CD4-positive, alpha-beta T cell treated with Interleukin-1 beta for 1 hour (primary cell): ENCODE measurements around the gene LSM6.

Experiments used
- DNase-seq, 2 donors: peaks; one replicate each; pipeline ENCODE4 v3.0.0-alpha.2; 2020 to 2022

Gene LSM6

GRCh38 chr4:146186596-146186995 is 11.1 kb downstream of the LSM6 start:
- DNase-seq = no peak

GRCh38 chr4:146190456-146190855 is 14.9 kb downstream of the LSM6 start:
- no peak for DNase-seq

DNA sequence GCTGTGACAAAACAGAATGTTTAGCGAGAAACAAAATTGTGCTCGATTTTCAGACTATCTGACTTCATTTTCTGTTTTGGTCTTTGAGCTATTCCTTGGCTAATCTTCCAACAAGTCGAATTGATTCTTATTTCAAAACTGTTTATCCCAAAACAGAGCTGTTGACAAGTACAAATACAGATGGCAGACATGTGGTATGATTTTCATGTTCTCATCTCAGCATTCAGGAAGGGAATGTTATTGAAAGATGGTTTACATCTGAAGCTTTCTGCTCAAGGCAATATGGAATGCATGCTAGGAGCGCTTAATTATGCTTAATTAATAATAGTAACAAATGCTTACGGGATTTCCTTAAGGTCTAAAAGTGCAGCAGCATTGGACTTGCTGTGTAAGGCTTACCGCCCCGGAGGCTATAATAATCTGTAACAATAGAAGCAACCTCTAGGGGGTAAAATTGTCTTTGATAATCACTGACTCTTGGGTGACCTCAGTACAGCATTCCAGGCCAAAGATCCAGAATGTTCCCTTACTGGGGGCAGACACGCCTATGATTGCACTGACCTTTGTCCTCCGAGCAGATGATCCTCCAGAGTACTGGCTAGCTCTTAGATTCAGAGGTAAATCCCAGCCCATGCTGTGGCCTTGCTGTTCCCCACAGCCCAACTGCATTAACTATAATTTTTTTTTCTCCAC is 16.4 kb downstream of the LSM6 start:
- DNase-seq = no peak

DNA sequence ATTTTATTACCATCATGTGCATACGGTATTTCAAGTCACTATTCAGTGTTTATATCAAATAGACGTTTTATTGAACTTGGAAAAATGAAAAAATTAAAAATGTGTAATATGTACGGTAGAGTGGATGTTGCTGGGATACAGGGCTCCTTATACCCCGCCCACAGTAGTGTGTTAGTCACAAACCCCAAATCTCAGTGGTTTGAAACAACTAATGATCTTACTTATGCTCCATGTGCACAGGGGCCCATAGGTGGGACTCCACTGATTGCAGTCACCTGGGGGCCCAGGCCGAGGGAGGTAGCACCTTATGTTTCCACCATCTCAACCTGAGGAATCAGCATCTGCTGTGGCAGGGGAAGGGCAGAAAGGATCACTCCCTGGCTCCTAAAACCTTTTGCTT is 18.1 kb downstream of the LSM6 start:
- DNase-seq = no peak

- DNase-seq = no peak
Measured at GRCh38 chr4:146194212-146194611, 18.7 kb downstream of the LSM6 start.

GRCh38 chr4:146202665-146203064 is 27.1 kb downstream of the LSM6 start:
- no peak for DNase-seq

DNA sequence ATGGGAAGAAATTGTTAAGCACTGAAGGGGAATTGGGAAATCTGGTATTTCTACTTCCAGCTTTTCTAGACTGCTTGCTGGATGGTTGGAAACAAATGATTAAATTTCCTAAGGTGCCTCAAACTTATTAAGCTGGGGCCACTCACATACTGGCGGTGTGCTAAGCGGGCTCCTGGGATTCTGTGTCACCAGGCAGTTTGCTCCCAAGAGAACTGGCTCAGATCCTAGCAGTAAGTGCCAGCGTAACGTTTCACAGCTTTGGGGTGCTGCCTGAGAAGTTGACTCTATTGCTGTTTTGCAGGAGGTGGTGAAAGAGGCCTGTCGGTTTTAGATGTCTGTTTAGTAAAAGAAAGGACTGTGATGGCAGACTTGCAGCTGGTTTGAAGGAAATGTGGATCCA is 31.9 kb downstream of the LSM6 start:
- no peak for DNase-seq

DNA sequence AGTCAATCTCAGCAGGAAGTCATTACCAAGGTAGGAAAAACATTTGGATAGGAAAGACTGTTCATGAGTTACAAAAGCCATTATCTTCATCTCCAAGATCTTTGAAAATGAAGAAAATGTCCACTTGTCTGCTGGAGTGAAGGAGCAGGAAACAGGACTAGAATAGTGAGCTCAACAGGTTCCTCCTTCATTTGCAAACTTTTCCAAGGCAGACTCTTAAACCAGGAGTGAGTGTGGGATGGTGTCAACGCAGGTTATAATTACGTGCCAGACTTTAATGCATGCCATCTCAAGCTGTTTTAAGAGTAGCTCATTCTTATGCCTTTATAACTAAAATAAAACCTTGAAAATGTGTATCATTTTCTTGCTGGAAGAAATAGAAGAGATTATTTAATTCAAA is 35.4 kb downstream of the LSM6 start:
- no peak for DNase-seq

GRCh38 chr4:146211440-146211839 is 35.9 kb downstream of the LSM6 start:
- DNase-seq = no peak

DNA sequence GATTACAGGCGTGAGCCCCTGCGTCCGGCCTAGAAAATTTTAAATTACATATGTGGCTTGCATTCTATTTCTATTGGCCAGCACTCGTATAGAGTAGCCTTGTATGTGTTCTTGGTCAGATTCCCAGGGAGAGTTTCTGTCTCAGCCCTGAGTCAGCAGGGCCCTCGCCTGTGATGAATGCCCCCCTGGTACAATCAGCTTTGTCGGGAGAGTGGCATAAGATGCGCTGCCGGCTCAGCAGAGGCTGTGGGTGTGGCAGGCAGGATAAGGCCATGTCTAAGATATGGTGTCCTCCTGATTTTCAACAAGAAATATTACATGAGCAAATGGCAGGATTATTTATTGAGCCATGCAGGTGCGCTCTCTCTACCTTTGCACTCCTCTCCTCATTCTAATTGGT is 37.3 kb downstream of the LSM6 start:
- DNase-seq = no peak

- no peak for DNase-seq
Measured at GRCh38 chr4:146214238-146214637, 38.7 kb downstream of the LSM6 start, which contains the start of gene REELD1. Gene REELD1, plus strand, starts transcription at chr4:146214538. Its CDS starts 2,415 bp downstream, at chr4:146216953.

- no peak for DNase-seq
Measured at GRCh38 chr4:146222313-146222712, 46.8 kb downstream of the LSM6 start.

DNA sequence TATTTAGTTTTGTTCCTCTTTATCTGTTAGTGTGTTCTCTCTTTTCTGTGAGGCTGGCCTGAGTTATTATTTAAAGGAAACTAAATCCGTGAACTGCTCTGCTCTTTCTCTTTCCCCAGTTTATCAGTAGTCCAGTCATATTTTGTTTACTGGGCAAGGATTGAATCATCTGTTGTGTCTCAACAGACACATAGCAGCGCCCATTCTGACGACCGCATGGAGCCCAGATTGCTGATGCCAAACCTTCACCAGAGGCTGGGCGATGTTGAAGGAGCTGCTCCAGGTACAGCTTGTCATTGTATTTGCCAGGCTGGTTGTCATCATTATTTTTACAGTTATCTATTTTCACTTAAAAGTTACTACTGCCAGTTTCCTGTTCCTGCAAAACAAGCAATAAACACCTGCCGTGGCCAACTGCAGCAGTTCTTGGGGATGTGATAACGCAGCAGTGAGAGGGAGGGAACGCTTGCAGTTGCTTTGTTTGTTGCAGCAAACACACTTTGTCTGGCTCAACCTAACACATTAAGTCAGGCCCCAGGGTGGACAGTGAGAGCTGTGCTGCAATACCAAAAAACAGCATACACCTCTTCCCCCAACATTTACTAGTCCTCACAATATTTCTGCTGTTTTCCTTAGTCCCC is 48.9 kb downstream of the LSM6 start:
- no peak for DNase-seq

GRCh38 chr4:146229406-146229805 is 53.9 kb downstream of the LSM6 start:
- DNase-seq = no peak

DNA sequence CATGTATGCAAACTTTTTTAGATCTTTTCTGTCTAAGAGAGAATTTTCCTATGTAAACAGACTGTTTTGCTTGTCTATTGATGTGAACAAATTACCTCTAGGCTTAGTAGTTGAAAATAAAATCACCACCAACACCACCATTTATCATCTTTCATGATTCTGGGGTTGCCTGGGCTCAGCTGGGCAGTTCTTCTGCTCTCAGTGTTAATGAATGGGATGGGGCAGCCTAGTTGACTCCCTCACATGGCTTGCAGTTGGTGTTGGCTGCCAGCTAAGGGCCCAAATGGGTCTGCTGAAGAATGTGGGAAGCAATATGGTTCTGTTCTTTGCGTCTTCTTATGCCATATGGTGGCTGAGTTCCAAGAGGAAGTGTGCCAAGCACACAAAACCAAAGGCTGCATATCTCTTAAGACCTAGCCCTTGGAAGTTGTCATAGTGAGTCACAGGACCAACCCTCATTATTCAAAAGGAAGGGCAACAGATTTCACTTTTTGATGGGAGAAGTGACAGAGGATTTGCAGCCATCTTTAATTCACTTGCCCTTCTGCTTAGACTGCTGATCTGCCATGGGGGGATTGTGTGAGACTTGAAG is 56.7 kb downstream of the LSM6 start:
- DNase-seq = no peak

DNA sequence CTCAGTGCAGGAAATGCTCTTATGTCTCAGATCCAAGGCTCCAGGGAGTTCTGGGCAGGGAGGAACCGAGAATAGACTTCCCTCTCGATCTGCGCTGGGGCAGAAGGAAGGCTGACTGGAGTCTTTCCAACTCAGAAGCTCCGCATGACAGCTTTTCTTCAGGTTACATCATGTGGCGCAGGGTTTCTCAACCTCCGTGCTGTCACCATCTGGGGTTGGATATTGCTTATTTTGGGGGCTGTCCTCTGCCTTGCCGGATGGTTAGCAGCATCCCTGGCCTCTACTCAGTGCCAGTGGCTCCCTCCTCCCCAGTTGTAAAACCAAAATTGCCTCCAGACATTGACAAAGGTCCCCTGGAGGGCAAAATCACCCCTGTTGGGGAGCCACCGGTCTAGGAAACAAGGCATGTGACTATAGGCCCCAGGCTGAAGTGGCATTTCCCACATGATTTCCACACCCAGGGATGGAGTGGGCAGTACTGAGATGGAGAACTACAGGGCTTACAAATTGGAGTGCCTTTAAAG is 60.2 kb downstream of the LSM6 start:
- DNase-seq = no peak

- DNase-seq = no peak
Measured at GRCh38 chr4:146236216-146236615, 60.7 kb downstream of the LSM6 start.

DNA sequence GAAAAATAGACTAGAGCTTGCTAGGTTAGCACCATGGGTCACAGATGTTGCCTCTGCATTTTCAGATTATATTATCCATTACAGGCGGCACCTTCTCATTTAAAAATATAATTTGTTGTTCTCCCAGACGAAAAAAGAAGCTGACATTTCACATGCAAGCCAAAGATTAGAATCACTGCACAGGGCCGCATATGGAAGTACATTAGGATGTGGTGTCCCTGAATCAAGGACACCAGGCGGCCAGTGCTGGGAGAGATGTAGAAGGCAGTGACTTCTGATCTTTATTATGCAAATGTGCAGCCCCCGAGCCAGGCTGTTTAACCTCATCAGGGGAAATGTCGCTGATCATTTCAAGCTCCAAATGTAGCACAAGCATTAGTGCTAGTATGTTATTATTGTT is 61.6 kb downstream of the LSM6 start:
- DNase-seq = no peak

- DNase-seq = no peak
Measured at GRCh38 chr4:146238107-146238506, 62.6 kb downstream of the LSM6 start.
